GM12878 (cell line): ENCODE results near the gene CCR7. TPM values are rescaled to one million over a fixed set of nuclear protein-coding genes. Genes with fewer than 3 reads are reported as not detected.

Experiments used
- BHLHE40 ChIP-seq, 2 experiments: fragments of 450-650 bp in 1 of 2; IDR thresholded peaks; 2 replicates each; pipeline ENCODE4 v1.6.1; 2011 to 2017; ENCODE audit warnings: low read depth in 2 of 2, borderline replicate concordance in 1 of 2, improper control_type of control experiment in 1 of 2, low read length in 1 of 2, mild to moderate bottlenecking in 1 of 2
- DPF2 ChIP-seq: fragments of 450-650 bp; IDR thresholded peaks from 2 replicates; pipeline ENCODE4 v1.6.1; 2017; ENCODE audit warnings: mild to moderate bottlenecking
- EZH2 ChIP-seq: IDR thresholded peaks from 2 replicates; pipeline ENCODE4 v1.6.1; 2012; ENCODE audit warnings: low read depth, mild to moderate bottlenecking, control low read depth, inconsistent platforms, low read length, borderline replicate concordance; ENCODE audit not compliant: control insufficient read depth
- KDM1A ChIP-seq: fragments of 200-600 bp; sonication (generic); IDR thresholded peaks from 2 replicates; pipeline ENCODE4 v1.6.1; 2016; ENCODE audit warnings: borderline replicate concordance
- RAD21 ChIP-seq: IDR thresholded peaks from 2 replicates; pipeline ENCODE4 v1.6.1; 2011; ENCODE audit warnings: mild to moderate bottlenecking, low read depth, low read length, moderate library complexity; ENCODE audit not compliant: insufficient read depth
- SUPT20H ChIP-seq: IDR thresholded peaks from 2 replicates; pipeline ENCODE4 v1.6.1; 2011; ENCODE audit warnings: low read depth, mild to moderate bottlenecking, low read length, moderate library complexity, borderline replicate concordance; ENCODE audit not compliant: control insufficient read depth
- SUZ12 ChIP-seq: fragments of 200-600 bp; sonication (generic); IDR thresholded peaks from one replicate; pipeline ENCODE4 v1.6.1; 2018; ENCODE audit warnings: antibody characterized with exemption, mild to moderate bottlenecking; ENCODE audit not compliant: unreplicated experiment
- TBL1XR1 ChIP-seq: IDR thresholded peaks from 2 replicates; pipeline ENCODE4 v1.6.1; 2012; ENCODE audit warnings: low read depth, low read length, improper control_type of control experiment
- ZNF24 ChIP-seq: fragments of 450-650 bp; IDR thresholded peaks from 2 replicates; pipeline ENCODE4 v1.6.1; 2017; ENCODE audit warnings: antibody characterized with exemption, mild to moderate bottlenecking
- polyA plus RNA-seq, 11 experiments: library from polyadenylated mRNA; depleted of rRNA in 4 of 11; unstranded in 6 of 11; stranded (reverse) in 5 of 11; fragments of >200 nt; fragmentation: Nextera tagmentation in 4 of 11; fragmentation: Illumina TruSeq in 1 of 11; extraction: Ambion mirVana in 4 of 11; extraction: Trizol in 1 of 11; gene quantifications; 1 replicate in 1 of 11; 2 replicates in 10 of 11; pipeline versions ENCODE4 v1.2.1 to v1.2.3, GENCODE V29; 2011 to 2016; ENCODE audit warnings: inconsistent platforms in 2 of 11, missing spikeins in 2 of 11, low read depth in 1 of 11
- total RNA-seq, 4 experiments: library from RNA; depleted of rRNA in 3 of 4; stranded (reverse); fragments of >200 nt in 3 of 4; fragmentation: Illumina TruSeq in 1 of 4; extraction: Trizol in 1 of 4; gene quantifications; 2 replicates each; pipeline versions ENCODE4 v1.2.1 to v1.2.3, GENCODE V29; 2013 to 2021
- TF ChIP-seq, protein P1 (sequence below): fragments of 450-650 bp; conservative IDR thresholded peaks from 2 replicates; pipeline ENCODE4 v1.6.1; 2017; ENCODE audit warnings: mild to moderate bottlenecking, moderate library complexity
- TF ChIP-seq, protein P2 (sequence below): fragments of 450-650 bp; IDR thresholded peaks from 2 replicates; pipeline ENCODE4 v1.6.1; 2017; ENCODE audit warnings: antibody characterized with exemption, mild to moderate bottlenecking, moderate library complexity
- TF ChIP-seq, protein P3 (sequence below): IDR thresholded peaks from 2 replicates; pipeline ENCODE4 v1.6.1; 2011; ENCODE audit warnings: low read depth, mild to moderate bottlenecking, low read length, moderate library complexity, borderline replicate concordance; ENCODE audit errors: extremely low read depth
- TF ChIP-seq, protein P4 (sequence below): IDR thresholded peaks from 2 replicates; pipeline ENCODE4 v1.6.1; 2012; ENCODE audit warnings: low read depth, low read length, improper control_type of control experiment
- TF ChIP-seq, protein P5 (sequence below): fragments of 450-650 bp; IDR thresholded peaks from 2 replicates; pipeline ENCODE4 v1.6.1; 2018; ENCODE audit warnings: borderline replicate concordance, mild to moderate bottlenecking; ENCODE audit not compliant: partially characterized antibody
- TF ChIP-seq, protein P6 (sequence below): fragments of 450-650 bp; IDR thresholded peaks from 2 replicates; pipeline ENCODE4 v1.6.1; 2017; ENCODE audit warnings: mild to moderate bottlenecking, moderate library complexity

Gene CCR7
- total and polyA plus RNA-seq, 10 of the 15 experiments (the other 5 are each of a cell fraction or from before 2014, with no cell fraction given): 131 to 1,171 (median 260) TPM

DNA sequence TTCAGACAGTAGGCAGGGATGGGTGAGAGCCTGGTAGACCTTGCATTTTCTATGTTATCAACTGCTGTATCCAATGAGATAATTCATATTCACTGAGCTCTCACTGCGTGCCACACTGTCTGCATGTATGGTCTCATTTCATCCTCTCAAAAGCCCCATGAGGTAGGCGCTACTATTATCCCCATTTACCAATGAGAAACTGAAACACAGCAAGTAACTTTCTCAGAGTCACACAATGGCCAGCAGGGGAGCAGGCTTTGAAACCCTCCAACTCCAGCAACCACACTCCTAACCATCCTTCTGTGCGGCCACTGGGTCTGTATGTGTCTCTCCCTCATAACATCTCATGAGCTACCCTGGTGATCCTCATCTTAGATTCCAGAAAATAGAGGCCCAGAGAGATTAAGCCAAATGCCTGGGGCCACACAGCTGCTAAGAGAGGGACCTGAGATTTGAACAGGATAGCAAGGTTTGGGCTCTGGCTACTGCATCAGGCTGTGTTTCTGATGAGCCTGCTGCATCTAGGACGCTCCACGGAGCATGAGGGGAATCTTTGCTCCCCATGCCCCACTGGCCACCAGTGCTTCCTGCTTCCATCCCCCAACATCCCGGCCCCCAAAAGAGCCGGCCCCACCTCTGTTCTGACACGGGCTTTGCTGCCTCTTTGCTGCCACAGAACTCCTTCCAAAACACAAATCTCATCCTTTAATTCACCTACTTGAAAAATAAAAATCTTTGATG is 3.2 kb downstream of the CCR7 start (continued):
- TF ChIP-seq EZH2 (no peak), SUZ12 (no peak), TBL1XR1 (peak; percentile 11; the same call in 1 of the 2 replicates), ZNF24 (no peak), BHLHE40 (IDR thresholded peaks at IDR 0.05; ENCODE audit: borderline replicate concordance in 1 of 2, low read depth in 2 of 2, low read length in 1 of 2) (peak; percentile 13 to 56; a peak in 1 of 4 replicates), SUPT20H (no peak), KDM1A (no peak), DPF2 (no peak), RAD21 (peak; percentile 47)
- TF ChIP-seq, protein P1, sequence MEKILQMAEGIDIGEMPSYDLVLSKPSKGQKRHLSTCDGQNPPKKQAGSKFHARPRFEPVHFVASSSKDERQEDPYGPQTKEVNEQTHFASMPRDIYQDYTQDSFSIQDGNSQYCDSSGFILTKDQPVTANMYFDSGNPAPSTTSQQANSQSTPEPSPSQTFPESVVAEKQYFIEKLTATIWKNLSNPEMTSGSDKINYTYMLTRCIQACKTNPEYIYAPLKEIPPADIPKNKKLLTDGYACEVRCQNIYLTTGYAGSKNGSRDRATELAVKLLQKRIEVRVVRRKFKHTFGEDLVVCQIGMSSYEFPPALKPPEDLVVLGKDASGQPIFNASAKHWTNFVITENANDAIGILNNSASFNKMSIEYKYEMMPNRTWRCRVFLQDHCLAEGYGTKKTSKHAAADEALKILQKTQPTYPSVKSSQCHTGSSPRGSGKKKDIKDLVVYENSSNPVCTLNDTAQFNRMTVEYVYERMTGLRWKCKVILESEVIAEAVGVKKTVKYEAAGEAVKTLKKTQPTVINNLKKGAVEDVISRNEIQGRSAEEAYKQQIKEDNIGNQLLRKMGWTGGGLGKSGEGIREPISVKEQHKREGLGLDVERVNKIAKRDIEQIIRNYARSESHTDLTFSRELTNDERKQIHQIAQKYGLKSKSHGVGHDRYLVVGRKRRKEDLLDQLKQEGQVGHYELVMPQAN: peak; percentile 28; the same call in 1 of the 2 replicates
- TF ChIP-seq, protein P2, sequence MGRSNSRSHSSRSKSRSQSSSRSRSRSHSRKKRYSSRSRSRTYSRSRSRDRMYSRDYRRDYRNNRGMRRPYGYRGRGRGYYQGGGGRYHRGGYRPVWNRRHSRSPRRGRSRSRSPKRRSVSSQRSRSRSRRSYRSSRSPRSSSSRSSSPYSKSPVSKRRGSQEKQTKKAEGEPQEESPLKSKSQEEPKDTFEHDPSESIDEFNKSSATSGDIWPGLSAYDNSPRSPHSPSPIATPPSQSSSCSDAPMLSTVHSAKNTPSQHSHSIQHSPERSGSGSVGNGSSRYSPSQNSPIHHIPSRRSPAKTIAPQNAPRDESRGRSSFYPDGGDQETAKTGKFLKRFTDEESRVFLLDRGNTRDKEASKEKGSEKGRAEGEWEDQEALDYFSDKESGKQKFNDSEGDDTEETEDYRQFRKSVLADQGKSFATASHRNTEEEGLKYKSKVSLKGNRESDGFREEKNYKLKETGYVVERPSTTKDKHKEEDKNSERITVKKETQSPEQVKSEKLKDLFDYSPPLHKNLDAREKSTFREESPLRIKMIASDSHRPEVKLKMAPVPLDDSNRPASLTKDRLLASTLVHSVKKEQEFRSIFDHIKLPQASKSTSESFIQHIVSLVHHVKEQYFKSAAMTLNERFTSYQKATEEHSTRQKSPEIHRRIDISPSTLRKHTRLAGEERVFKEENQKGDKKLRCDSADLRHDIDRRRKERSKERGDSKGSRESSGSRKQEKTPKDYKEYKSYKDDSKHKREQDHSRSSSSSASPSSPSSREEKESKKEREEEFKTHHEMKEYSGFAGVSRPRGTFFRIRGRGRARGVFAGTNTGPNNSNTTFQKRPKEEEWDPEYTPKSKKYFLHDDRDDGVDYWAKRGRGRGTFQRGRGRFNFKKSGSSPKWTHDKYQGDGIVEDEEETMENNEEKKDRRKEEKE: no peak
- TF ChIP-seq, protein P3, sequence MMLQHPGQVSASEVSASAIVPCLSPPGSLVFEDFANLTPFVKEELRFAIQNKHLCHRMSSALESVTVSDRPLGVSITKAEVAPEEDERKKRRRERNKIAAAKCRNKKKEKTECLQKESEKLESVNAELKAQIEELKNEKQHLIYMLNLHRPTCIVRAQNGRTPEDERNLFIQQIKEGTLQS: no peak
- TF ChIP-seq, protein P4, sequence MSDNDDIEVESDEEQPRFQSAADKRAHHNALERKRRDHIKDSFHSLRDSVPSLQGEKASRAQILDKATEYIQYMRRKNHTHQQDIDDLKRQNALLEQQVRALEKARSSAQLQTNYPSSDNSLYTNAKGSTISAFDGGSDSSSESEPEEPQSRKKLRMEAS: no peak
- TF ChIP-seq, protein P5, sequence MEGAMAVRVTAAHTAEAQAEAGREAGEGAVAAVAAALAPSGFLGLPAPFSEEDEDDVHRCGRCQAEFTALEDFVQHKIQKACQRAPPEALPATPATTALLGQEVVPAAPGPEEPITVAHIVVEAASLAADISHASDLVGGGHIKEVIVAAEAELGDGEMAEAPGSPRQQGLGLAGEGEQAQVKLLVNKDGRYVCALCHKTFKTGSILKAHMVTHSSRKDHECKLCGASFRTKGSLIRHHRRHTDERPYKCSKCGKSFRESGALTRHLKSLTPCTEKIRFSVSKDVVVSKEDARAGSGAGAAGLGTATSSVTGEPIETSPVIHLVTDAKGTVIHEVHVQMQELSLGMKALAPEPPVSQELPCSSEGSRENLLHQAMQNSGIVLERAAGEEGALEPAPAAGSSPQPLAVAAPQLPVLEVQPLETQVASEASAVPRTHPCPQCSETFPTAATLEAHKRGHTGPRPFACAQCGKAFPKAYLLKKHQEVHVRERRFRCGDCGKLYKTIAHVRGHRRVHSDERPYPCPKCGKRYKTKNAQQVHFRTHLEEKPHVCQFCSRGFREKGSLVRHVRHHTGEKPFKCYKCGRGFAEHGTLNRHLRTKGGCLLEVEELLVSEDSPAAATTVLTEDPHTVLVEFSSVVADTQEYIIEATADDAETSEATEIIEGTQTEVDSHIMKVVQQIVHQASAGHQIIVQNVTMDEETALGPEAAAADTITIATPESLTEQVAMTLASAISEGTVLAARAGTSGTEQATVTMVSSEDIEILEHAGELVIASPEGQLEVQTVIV: no peak
- TF ChIP-seq, protein P6, sequence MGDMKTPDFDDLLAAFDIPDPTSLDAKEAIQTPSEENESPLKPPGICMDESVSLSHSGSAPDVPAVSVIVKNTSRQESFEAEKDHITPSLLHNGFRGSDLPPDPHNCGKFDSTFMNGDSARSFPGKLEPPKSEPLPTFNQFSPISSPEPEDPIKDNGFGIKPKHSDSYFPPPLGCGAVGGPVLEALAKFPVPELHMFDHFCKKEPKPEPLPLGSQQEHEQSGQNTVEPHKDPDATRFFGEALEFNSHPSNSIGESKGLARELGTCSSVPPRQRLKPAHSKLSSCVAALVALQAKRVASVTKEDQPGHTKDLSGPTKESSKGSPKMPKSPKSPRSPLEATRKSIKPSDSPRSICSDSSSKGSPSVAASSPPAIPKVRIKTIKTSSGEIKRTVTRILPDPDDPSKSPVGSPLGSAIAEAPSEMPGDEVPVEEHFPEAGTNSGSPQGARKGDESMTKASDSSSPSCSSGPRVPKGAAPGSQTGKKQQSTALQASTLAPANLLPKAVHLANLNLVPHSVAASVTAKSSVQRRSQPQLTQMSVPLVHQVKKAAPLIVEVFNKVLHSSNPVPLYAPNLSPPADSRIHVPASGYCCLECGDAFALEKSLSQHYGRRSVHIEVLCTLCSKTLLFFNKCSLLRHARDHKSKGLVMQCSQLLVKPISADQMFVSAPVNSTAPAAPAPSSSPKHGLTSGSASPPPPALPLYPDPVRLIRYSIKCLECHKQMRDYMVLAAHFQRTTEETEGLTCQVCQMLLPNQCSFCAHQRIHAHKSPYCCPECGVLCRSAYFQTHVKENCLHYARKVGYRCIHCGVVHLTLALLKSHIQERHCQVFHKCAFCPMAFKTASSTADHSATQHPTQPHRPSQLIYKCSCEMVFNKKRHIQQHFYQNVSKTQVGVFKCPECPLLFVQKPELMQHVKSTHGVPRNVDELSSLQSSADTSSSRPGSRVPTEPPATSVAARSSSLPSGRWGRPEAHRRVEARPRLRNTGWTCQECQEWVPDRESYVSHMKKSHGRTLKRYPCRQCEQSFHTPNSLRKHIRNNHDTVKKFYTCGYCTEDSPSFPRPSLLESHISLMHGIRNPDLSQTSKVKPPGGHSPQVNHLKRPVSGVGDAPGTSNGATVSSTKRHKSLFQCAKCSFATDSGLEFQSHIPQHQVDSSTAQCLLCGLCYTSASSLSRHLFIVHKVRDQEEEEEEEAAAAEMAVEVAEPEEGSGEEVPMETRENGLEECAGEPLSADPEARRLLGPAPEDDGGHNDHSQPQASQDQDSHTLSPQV: no peak
